Retinal pigment epithelial cell (primary cell): Measurements from ENCODE around the gene SLC7A11.

Source experiments
- DNase-seq: peaks from one replicate; pipeline ENCODE4 v3.0.0-alpha.2; 2010; ENCODE audit warnings: low read depth
- H3K4me3 ChIP-seq: 2 replicates; pipeline ENCODE4 v1.5.1; 2011; ENCODE audit warnings: mild to moderate bottlenecking, low read length, control low read depth, moderate library complexity
- TF ChIP-seq, protein P1 (sequence below): conservative IDR thresholded peaks from 2 replicates; pipeline ENCODE4 v1.5.1; 2011; ENCODE audit warnings: low read depth, low read length, control low read depth, inconsistent platforms

Gene SLC7A11

DNA sequence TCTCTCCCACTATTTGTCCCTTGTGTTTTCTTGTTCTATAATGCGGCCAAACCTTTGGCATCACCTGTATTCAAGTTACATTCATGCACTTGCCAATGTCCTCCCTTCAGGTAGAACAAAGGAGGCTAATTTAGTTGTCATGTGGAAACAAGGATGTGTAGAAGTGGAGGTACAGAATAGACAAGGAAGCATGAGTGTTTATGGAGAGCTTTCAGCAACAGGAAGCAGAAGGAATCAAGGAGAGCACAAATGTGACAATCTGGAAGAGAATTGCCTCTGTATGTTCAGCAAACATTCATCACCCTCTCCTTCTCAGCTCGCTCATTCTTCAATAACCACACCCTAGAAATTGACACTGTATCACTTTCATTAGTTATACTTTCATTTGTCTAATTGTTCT, 103.4 kb downstream of the SLC7A11 start:
- TF ChIP-seq, protein P1, sequence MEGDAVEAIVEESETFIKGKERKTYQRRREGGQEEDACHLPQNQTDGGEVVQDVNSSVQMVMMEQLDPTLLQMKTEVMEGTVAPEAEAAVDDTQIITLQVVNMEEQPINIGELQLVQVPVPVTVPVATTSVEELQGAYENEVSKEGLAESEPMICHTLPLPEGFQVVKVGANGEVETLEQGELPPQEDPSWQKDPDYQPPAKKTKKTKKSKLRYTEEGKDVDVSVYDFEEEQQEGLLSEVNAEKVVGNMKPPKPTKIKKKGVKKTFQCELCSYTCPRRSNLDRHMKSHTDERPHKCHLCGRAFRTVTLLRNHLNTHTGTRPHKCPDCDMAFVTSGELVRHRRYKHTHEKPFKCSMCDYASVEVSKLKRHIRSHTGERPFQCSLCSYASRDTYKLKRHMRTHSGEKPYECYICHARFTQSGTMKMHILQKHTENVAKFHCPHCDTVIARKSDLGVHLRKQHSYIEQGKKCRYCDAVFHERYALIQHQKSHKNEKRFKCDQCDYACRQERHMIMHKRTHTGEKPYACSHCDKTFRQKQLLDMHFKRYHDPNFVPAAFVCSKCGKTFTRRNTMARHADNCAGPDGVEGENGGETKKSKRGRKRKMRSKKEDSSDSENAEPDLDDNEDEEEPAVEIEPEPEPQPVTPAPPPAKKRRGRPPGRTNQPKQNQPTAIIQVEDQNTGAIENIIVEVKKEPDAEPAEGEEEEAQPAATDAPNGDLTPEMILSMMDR = no peak

GRCh38 chr4:138135610-138136009, 106.5 kb downstream of the SLC7A11 start:
- TF ChIP-seq, protein P1 = no peak
- no peak for DNase-seq
- no peak overlapping the region for H3K4me3 ChIP-seq

More for the DNA sequence above, 103.4 kb downstream of the SLC7A11 start:
- H3K4me3 ChIP-seq = no peak overlapping the region
- DNase-seq = no peak

- no peak overlapping the region for H3K4me3 ChIP-seq
- DNase-seq = no peak
- TF ChIP-seq, protein P1 = no peak
Measured at GRCh38 chr4:138118270-138118669, 123.9 kb downstream of the SLC7A11 start.

DNA sequence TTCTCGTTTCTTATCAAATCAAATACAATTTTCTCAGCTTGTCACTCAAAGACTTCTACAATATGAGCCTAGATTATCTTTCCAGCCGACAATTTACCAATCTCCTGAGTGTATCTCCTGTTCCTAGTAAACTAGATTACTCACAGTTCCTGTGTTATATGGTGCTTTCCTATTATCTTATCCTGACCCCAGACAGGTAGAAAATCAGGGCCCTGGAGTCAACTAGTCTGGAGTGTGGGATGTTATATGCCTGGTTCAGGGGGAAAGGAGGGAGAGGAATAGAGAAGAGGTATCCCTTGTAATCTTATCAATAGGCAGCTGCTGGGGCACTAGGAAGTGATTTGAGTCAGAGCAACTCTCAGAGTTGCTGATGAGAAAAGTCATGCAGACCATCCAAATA, 127.1 kb downstream of the SLC7A11 start:
- TF ChIP-seq, protein P1 = no peak
- DNase-seq = no peak
- H3K4me3 ChIP-seq = no peak overlapping the region

- no peak overlapping the region for H3K4me3 ChIP-seq
- no peak for DNase-seq
- TF ChIP-seq, protein P1 = no peak
Measured at GRCh38 chr4:138114434-138114833, 127.7 kb downstream of the SLC7A11 start.
